ENCODE data around the gene PSMG3. TPM values are rescaled to one million over a fixed set of nuclear protein-coding genes. Genes with fewer than 3 reads are reported as not detected.

PSMG3 gene
- total and polyA plus RNA-seq, 2 experiments from 2014 or later: 28.3 to 84.8 TPM

DNA sequence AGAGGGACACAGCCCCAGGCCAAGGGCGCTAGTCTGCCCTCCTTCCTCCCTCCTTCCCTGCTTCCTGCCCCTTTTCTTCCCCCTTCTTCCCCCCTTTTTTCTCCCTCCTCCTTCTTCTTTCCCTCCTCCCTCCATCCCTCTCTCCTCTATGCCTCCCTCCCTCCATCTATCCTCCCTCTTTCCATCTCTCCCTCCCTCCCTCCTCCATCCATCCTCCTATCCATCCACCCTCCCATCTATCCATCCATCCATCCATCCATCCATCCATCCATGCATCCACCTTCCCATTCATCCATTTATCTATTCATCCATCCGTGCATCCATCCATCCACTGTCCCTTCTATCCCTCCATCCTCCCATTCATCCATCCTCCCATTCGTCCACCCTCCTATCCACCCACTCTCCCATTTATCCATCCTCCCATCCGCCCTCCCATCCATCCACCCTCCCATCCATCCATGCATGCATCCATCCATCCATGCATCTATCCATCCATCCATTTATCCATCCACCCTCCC, 24.1 kb upstream of the PSMG3 start (continued):
- TF ChIP-seq, protein P1, sequence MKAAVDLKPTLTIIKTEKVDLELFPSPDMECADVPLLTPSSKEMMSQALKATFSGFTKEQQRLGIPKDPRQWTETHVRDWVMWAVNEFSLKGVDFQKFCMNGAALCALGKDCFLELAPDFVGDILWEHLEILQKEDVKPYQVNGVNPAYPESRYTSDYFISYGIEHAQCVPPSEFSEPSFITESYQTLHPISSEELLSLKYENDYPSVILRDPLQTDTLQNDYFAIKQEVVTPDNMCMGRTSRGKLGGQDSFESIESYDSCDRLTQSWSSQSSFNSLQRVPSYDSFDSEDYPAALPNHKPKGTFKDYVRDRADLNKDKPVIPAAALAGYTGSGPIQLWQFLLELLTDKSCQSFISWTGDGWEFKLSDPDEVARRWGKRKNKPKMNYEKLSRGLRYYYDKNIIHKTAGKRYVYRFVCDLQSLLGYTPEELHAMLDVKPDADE (IDR thresholded peaks at IDR 0.05): no peak
- no peak for TF ChIP-seq POLR2AphosphoS5 (IDR thresholded peaks at IDR 0.05; ENCODE audit: low read depth)
- no peak for TF ChIP-seq CTCF (conservative IDR thresholded peaks at IDR 0.05; ENCODE audit: low read depth in 2 of 2)
- TF ChIP-seq EZH2 (IDR thresholded peaks at IDR 0.05; ENCODE audit: low read depth, unreplicated experiment): no peak
- TF ChIP-seq REST (IDR thresholded peaks at IDR 0.05; ENCODE audit: unreplicated experiment): no peak
- no peak for TF ChIP-seq JUNB (IDR thresholded peaks at IDR 0.05; ENCODE audit: unreplicated experiment)
- no peak for TF ChIP-seq CREB1 (CRISPR knock-in tag; IDR thresholded peaks at IDR 0.05; ENCODE audit: low read depth)
- no peak for TF ChIP-seq ZNF331 (CRISPR knock-in tag; IDR thresholded peaks at IDR 0.05; ENCODE audit: low read depth)
- no peak for TF ChIP-seq ZNF114 (CRISPR knock-in tag; IDR thresholded peaks at IDR 0.05)
- no peak for TF ChIP-seq NANOG (IDR thresholded peaks at IDR 0.05; ENCODE audit: borderline replicate concordance)
- TF ChIP-seq STAT1 (IDR thresholded peaks at IDR 0.05; ENCODE audit: unreplicated experiment): no peak

DNA sequence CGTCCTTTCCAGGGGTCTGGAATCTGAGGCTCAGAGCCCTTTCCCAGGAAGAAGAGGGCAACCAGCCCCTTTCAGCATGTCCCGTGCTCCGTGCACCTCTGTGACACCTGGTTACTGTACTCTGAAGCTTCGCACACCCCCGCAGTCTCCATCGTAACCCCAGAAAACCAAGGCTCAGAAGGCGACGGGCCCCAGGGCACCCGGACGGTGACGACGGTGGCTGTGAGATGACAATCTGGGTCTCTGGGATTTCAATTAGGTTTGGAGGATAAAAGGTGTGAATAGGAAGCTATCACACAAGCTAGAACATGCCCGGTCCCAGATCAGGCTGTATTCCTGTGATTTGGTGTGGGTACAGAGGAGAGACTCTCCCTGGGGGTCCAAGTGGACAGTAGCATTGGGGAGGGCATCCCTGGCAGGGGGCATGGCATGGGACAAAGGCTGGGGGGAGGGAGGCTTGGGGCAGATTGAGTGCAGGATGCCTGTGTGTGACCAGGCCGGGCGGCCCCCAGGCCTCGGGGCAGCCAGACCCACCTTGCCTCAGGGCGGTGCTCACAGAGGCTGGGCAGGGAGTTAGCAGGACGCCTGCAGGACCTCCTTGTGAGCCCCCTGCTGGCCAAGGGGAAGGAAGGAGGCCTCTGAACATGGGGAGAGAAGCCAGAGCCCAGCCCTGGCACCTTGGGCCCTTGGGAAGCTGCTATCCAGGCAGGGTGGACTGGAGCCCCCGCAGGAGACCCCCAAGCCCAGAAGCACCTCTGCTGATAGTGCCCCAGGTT, 23.4 kb upstream of the PSMG3 start:
- ATAC-seq: peak; percentile 68
- no peak overlapping the region for H3K4me3 ChIP-seq
- no peaks in the 10 kb centered on the region for H4K20me1 ChIP-seq (replicated peaks; ENCODE audit: insufficient read depth)
- no peak overlapping the region for H3K27ac ChIP-seq (ENCODE audit: low read depth)
- no peak overlapping the region for H2AFZ ChIP-seq
- Mint-ChIP-seq H3K9me3 (peaks cover 12% of the 10 kb centered on the region), H3K36me3 (ENCODE audit: low read depth) (peaks cover 10% of the 10 kb centered on the region; the same call in 2 of the 3 replicates), H3K27ac (no peak overlapping the region), H3K4me1 (peaks cover 5% of the 10 kb centered on the region; the same call in 2 of the 3 replicates), H3K27me3 (ENCODE audit: insufficient read depth, low read depth, poor library complexity) (peaks cover 17% of the 10 kb centered on the region), H3K4me3 (no peak overlapping the region)
- no peaks in the 10 kb centered on the region for H3K36me3 ChIP-seq (ENCODE audit: insufficient read depth)
- H3K4me2 ChIP-seq: no peak overlapping the region
- H3K27me3 ChIP-seq (ENCODE audit: insufficient read depth): no peaks in the 10 kb centered on the region
- DNase-seq (ENCODE audit: low spot score): no peak
- no peaks in the 10 kb centered on the region for H3K9me2 ChIP-seq (ENCODE audit: insufficient read depth)
- H3F3A ChIP-seq (replicated peaks; ENCODE audit: low read depth): no peaks in the 10 kb centered on the region
- H3K4me1 ChIP-seq (ENCODE audit: insufficient read depth): no peaks in the 10 kb centered on the region
- no peak for TF ChIP-seq ZNF114 (CRISPR knock-in tag; IDR thresholded peaks at IDR 0.05)
- no peak for TF ChIP-seq POLR2AphosphoS5 (IDR thresholded peaks at IDR 0.05; ENCODE audit: low read depth)
- TF ChIP-seq, protein P1 (IDR thresholded peaks at IDR 0.05): no peak
- peak; percentile 15 to 60; a peak in 2 of 4 replicates for TF ChIP-seq CTCF (conservative IDR thresholded peaks at IDR 0.05; ENCODE audit: low read depth in 2 of 2)
- TF ChIP-seq EZH2phosphoT487 (IDR thresholded peaks at IDR 0.05; ENCODE audit: unreplicated experiment): no peak
- H3K79me2 ChIP-seq (replicated peaks; ENCODE audit: insufficient read depth): no peaks in the 10 kb centered on the region
